Activated CD8-positive, alpha-beta memory T cell treated with anti-CD3 and anti-CD28 coated beads for 24 hours (primary cell): Measurements from ENCODE around the gene IFNAR1.

Experiments
- DNase-seq: peaks from one replicate; pipeline ENCODE4 v3.0.0-alpha.2; 2020

Gene IFNAR1

GRCh38 chr21:33403786-33404585 lies 79.2 kb downstream of the IFNAR1 start:
- DNase-seq = peak; percentile 85

DNA sequence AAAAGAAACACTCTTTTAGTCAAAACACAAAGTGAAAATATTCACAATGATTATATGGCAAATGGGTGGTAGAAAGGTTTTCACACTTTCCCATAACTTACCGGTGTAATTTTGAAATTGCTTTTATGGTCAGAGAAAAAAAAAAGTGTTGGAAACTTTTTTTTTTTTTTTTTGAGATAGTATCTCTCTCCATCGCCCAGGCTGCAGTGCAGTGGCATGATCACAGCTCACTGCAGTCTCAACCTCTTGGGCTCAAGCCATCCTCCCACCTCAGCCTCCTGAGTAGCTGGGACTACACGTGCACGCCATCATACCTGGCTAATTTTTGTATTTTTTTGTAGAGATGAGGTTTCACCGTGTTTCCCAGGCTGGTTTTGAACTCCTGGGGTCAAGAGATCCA lies 81.7 kb downstream of the IFNAR1 start:
- DNase-seq = peak; percentile 63
